H9 (cell line): Measurements from ENCODE around the gene CD79A. TPM values are rescaled to one million over a fixed set of nuclear protein-coding genes. Genes with fewer than 3 reads are reported as not detected.

Experiments
- DNase-seq: peaks from one replicate; pipeline ENCODE4 v3.0.0-alpha.2; 2017
- H2AFZ ChIP-seq: one replicate; pipeline ENCODE4 v1.6.1; 2013; ENCODE audit warnings: mild to moderate bottlenecking, low read length, control low read depth, moderate library complexity
- H2AK5ac ChIP-seq: 2 replicates; pipeline ENCODE4 v1.6.1; 2013; ENCODE audit warnings: low read length, control low read depth, mixed read lengths; ENCODE audit not compliant: insufficient read length
- H2BK120ac ChIP-seq: one replicate; pipeline ENCODE4 v1.6.1; 2013; ENCODE audit warnings: low read depth, mild to moderate bottlenecking, low read length, control low read depth, inconsistent platforms; ENCODE audit not compliant: poor library complexity, severe bottlenecking
- H2BK12ac ChIP-seq: 2 replicates; pipeline ENCODE4 v1.6.1; 2013; ENCODE audit warnings: low read length, control low read depth, mixed read lengths, low read depth; ENCODE audit not compliant: insufficient read length
- H2BK15ac ChIP-seq: 2 replicates; pipeline ENCODE4 v1.6.1; 2013; ENCODE audit warnings: low read depth, low read length, control low read depth
- H2BK20ac ChIP-seq: one replicate; pipeline ENCODE4 v1.6.1; 2013; ENCODE audit warnings: low read depth, mild to moderate bottlenecking, low read length, control low read depth, inconsistent platforms; ENCODE audit not compliant: poor library complexity, severe bottlenecking
- H2BK5ac ChIP-seq: 2 replicates; pipeline ENCODE4 v1.6.1; 2013; ENCODE audit warnings: low read length, control low read depth, mixed read lengths; ENCODE audit not compliant: insufficient read length
- H3K14ac ChIP-seq: 2 replicates; pipeline ENCODE4 v1.6.1; 2013; ENCODE audit warnings: low read length, control low read depth; ENCODE audit not compliant: insufficient read depth
- H3K18ac ChIP-seq: 2 replicates; pipeline ENCODE4 v1.6.1; 2013; ENCODE audit warnings: low read depth, mild to moderate bottlenecking, mixed read lengths, low read length, control low read depth; ENCODE audit not compliant: insufficient read length
- H3K23ac ChIP-seq: 2 replicates; pipeline ENCODE4 v1.6.1; 2013; ENCODE audit warnings: low read length, control low read depth, mixed read lengths, low read depth; ENCODE audit not compliant: insufficient read length
- H3K23me2 ChIP-seq: 2 replicates; pipeline ENCODE4 v1.6.1; 2013; ENCODE audit warnings: low read depth, mild to moderate bottlenecking, mixed read lengths, low read length, control low read depth; ENCODE audit not compliant: insufficient read length, poor library complexity, severe bottlenecking
- H3K27ac ChIP-seq: 2 replicates; pipeline ENCODE4 v1.5.1; 2013; ENCODE audit warnings: low read length, control low read depth, mixed read lengths, low read depth; ENCODE audit not compliant: insufficient read length
- H3K27me3 ChIP-seq: 2 replicates; pipeline ENCODE4 v1.6.1; 2013; ENCODE audit warnings: low read length, control low read depth, inconsistent platforms; ENCODE audit not compliant: insufficient read depth
- H3K4ac ChIP-seq: 2 replicates; pipeline ENCODE4 v1.6.1; 2013; ENCODE audit warnings: low read depth, mild to moderate bottlenecking, control low read depth, inconsistent platforms, low read length, moderate library complexity
- H3K4me1 ChIP-seq: 2 replicates; pipeline ENCODE4 v1.6.1; 2013; ENCODE audit warnings: low read length, control low read depth, inconsistent platforms; ENCODE audit not compliant: insufficient read depth
- H3K4me2 ChIP-seq: 2 replicates; pipeline ENCODE4 v1.6.1; 2013; ENCODE audit warnings: low read length, control low read depth, mixed read lengths; ENCODE audit not compliant: insufficient read length, insufficient read depth
- H3K56ac ChIP-seq: 2 replicates; pipeline ENCODE4 v1.6.1; 2013; ENCODE audit warnings: low read depth, mild to moderate bottlenecking, mixed read lengths, low read length, control low read depth; ENCODE audit not compliant: insufficient read length
- H3K79me1 ChIP-seq: 2 replicates; pipeline ENCODE4 v1.6.1; 2013; ENCODE audit warnings: low read depth, mild to moderate bottlenecking, moderate library complexity, low read length, control low read depth, inconsistent platforms; ENCODE audit not compliant: insufficient read depth, poor library complexity, severe bottlenecking
- H3K79me2 ChIP-seq: 2 replicates; pipeline ENCODE4 v1.6.1; 2013; ENCODE audit warnings: low read length, control low read depth, inconsistent platforms; ENCODE audit not compliant: insufficient read depth
- H3K9ac ChIP-seq: 2 replicates; pipeline ENCODE4 v1.6.1; 2013; ENCODE audit warnings: low read length, control low read depth, mixed read lengths; ENCODE audit not compliant: insufficient read length; ENCODE audit errors: extremely low read depth
- H3K9me3 ChIP-seq: one replicate; pipeline ENCODE4 v1.6.1; 2013; ENCODE audit warnings: low read depth, low read length, inconsistent platforms; ENCODE audit not compliant: control insufficient read depth
- H3T11ph ChIP-seq: one replicate; pipeline ENCODE4 v1.6.1; 2013; ENCODE audit warnings: mild to moderate bottlenecking, low read length, control low read depth, inconsistent platforms
- H4K20me1 ChIP-seq: one replicate; pipeline ENCODE4 v1.6.1; 2013; ENCODE audit not compliant: control insufficient read depth, insufficient read length, insufficient read depth
- H4K5ac ChIP-seq: 2 replicates; pipeline ENCODE4 v1.6.1; 2013; ENCODE audit warnings: low read depth, mild to moderate bottlenecking, mixed read lengths, low read length, control low read depth; ENCODE audit not compliant: insufficient read length
- H4K8ac ChIP-seq: replicated peaks from 2 replicates; pipeline ENCODE4 v1.6.1; 2013; ENCODE audit warnings: low read length, control low read depth, mixed read lengths, low read depth; ENCODE audit not compliant: insufficient read length
- H4K91ac ChIP-seq: 2 replicates; pipeline ENCODE4 v1.6.1; 2013; ENCODE audit warnings: low read depth, mild to moderate bottlenecking, moderate library complexity, mixed read lengths, low read length, control low read depth; ENCODE audit not compliant: insufficient read length
- H3K27ac Mint-ChIP-seq, 3 experiments: 2 replicates in 2 of 3; 3 replicates in 1 of 3; pipeline ENCODE4 v1.8.0; 2020 to 2021; ENCODE audit warnings: mixed read lengths in 3 of 3, mild to moderate bottlenecking in 1 of 3, moderate library complexity in 1 of 3
- H3K27me3 Mint-ChIP-seq: 2 replicates; pipeline ENCODE4 v1.8.0; 2021; ENCODE audit warnings: low read depth, mild to moderate bottlenecking, moderate library complexity, mixed read lengths
- H3K36me3 Mint-ChIP-seq, 3 experiments: 2 replicates in 2 of 3; 3 replicates in 1 of 3; pipeline ENCODE4 v1.8.0; 2020 to 2021; ENCODE audit warnings: low read depth in 3 of 3, mixed read lengths in 3 of 3; ENCODE audit not compliant: insufficient read depth in 1 of 3
- H3K4me1 Mint-ChIP-seq, 2 experiments: 2 replicates each; pipeline ENCODE4 v1.8.0; 2020; ENCODE audit warnings: mixed read lengths in 2 of 2
- H3K4me3 Mint-ChIP-seq, 2 experiments: 2 replicates in 1 of 2; 3 replicates in 1 of 2; pipeline ENCODE4 v1.8.0; 2020 to 2021; ENCODE audit warnings: mild to moderate bottlenecking in 2 of 2, mixed read lengths in 2 of 2, moderate library complexity in 1 of 2
- H3K9me3 Mint-ChIP-seq, 2 experiments: 2 replicates in 1 of 2; 3 replicates in 1 of 2; pipeline ENCODE4 v1.8.0; 2020; ENCODE audit warnings: mild to moderate bottlenecking in 2 of 2, mixed read lengths in 2 of 2, moderate library complexity in 1 of 2
- CTCF ChIP-seq: fragments of 200-600 bp; sonication (generic); conservative IDR thresholded peaks from 3 replicates; pipeline ENCODE4 v1.8.0; 2021; ENCODE audit warnings: antibody characterized with exemption, mild to moderate bottlenecking
- WGBS: extraction: QIAGEN DNeasy Blood & Tissue Kit; methylation state at CpG from one replicate; pipeline ENCODE4 v1.1.7; 2013; ENCODE audit warnings: missing lambda C conversion rate, low lambda C conversion rate, mixed read lengths; ENCODE audit not compliant: insufficient read length; ENCODE audit errors: extremely low coverage; 5-methylcytosine and 5-hydroxymethylcytosine counted together
- total RNA-seq: library from RNA; stranded (reverse); gene quantifications from 2 replicates; pipeline ENCODE4 v1.2.1, GENCODE V29; 2021

Gene CD79A
- total RNA-seq, 1 experiment from 2014 or later: 0.22 TPM

- no peak for TF ChIP-seq CTCF
- H2AK5ac ChIP-seq: no peak overlapping the region
- H3K9me3 Mint-ChIP-seq: no peaks in the 10 kb centered on the region
- peaks cover 3% of the 10 kb centered on the region for H3K27me3 Mint-ChIP-seq
- no peaks in the 10 kb centered on the region for H3K79me1 ChIP-seq
- no peak overlapping the region for H3K4me2 ChIP-seq
- H3K9ac ChIP-seq: no peak overlapping the region
- H2AFZ ChIP-seq: no peak overlapping the region
- no peak overlapping the region for H3K18ac ChIP-seq
- H3K79me2 ChIP-seq: no peaks in the 10 kb centered on the region
- H3K27ac Mint-ChIP-seq: no peak overlapping the region; a peak in 2 of 7 replicates
- no peaks in the 10 kb centered on the region for H4K20me1 ChIP-seq
- H3K4me3 Mint-ChIP-seq: no peak overlapping the region
- H2BK120ac ChIP-seq: no peak overlapping the region
- peaks cover 0 to 14% of the 10 kb centered on the region in 2 experiments; a peak in 2 of 4 replicates for H3K4me1 Mint-ChIP-seq
- H3K23ac ChIP-seq: no peak overlapping the region
- no peaks in the 10 kb centered on the region for H3K23me2 ChIP-seq
- H4K5ac ChIP-seq: no peak overlapping the region
- H3K36me3 Mint-ChIP-seq: peaks cover 17 to 61% (median 48%) of the 10 kb centered on the region in 3 experiments; a peak in 6 of 7 replicates
- DNase-seq: no peak
- no peak overlapping the region for H2BK12ac ChIP-seq
- no peak overlapping the region for H2BK15ac ChIP-seq
- H3K14ac ChIP-seq: no peak overlapping the region
- H3K4ac ChIP-seq: no peak overlapping the region
- H2BK5ac ChIP-seq: no peak overlapping the region
- no peaks in the 10 kb centered on the region for H3K9me3 ChIP-seq
- no peak overlapping the region for H2BK20ac ChIP-seq
- no peak overlapping the region for H3K27ac ChIP-seq
- no peaks in the 10 kb centered on the region for H3K4me1 ChIP-seq
- H4K91ac ChIP-seq: no peak overlapping the region
- no peak overlapping the region for H4K8ac ChIP-seq
- no CpG with 5 or more reads among the region's 30 CpGs for WGBS
- H3K56ac ChIP-seq: no peak overlapping the region
- H3T11ph ChIP-seq: no peak overlapping the region
- H3K27me3 ChIP-seq: no peaks in the 10 kb centered on the region; the same call in 1 of the 2 replicates
Measured at GRCh38 chr19:41904118-41904870, 27.2 kb downstream of the CD79A start.
